GM23248 (cell line): ENCODE data around the gene RERE.

ENCODE experiments used
- EZH2 ChIP-seq: fragments of 200-600 bp; sonication (generic); IDR thresholded peaks from 2 replicates; pipeline ENCODE4 v1.6.1; 2018; ENCODE audit warnings: antibody characterized with exemption, mild to moderate bottlenecking; ENCODE audit not compliant: insufficient read depth, poor library complexity, severe bottlenecking
- EZH2phosphoT487 ChIP-seq: fragments of 200-600 bp; sonication (generic); IDR thresholded peaks from 2 replicates; pipeline ENCODE4 v1.6.1; 2018; ENCODE audit warnings: antibody characterized with exemption, moderate library complexity, mild to moderate bottlenecking, low read depth; ENCODE audit not compliant: insufficient read depth

DNA sequence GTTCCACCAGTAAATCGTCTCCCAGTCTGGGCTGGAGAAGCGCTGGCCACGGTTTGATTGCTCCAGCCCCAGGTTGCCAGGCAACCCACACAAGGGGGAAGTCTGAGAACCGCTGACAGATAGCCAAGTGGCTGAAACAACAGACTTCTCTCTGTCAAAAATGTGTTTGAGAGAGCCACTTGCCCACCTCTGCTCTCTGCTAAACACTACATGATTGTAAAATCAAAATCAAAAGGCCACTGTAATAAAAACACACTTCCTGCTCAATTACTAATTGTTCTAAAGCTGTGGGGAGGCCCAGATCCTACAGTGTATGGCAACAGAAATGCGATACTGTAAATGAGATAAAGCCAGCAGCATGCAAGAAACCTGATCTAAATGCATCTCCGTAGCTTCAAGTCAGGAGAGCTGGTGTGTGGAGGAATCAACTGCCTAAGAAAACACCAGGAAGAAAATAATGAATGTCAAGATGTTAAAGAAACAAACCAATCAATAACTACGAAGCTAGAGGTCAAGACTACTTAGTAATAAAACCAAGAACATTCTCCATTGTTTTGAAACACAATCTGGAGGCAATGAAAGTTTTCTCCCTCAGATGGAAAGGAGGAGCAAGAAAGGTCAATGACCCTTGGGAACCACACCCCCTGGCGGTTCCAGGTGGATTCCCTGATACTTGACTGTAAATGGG, 378.3 kb downstream of the RERE start:
- no peak for TF ChIP-seq EZH2phosphoT487
- no peak for TF ChIP-seq EZH2
